ENCODE data around the gene TMEM218. TPM values are rescaled to one million over a fixed set of nuclear protein-coding genes. Genes with fewer than 3 reads are reported as not detected.

The TMEM218 gene
- total RNA-seq, 4 donors from 2014 or later = 2.6 to 18.2 (median 10.6) TPM

DNA sequence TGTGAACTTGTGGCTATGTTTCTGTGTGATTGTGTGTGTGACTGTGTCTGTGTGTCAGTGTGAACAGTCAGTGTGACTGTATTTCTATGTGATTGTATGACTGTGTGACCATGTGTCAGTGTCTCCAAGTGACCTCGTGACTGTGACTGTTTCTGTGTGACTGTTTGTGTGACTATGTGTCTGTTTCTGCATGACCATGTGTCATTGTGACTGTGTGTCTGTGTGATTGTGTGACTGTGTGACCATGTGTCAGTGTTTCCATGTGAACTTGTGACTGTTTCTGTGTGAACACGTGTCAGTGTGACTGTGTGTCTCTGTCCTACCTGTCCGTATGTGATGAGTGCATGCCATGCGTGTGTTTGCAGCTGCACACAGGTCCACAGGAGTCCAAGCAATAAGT is 44.3 kb upstream of the TMEM218 start:
- TF ChIP-seq POLR2AphosphoS5 (IDR thresholded peaks at IDR 0.05) (no peak), EP300 (IDR thresholded peaks at IDR 0.05; ENCODE audit: low read depth) (no peak)
- no peaks in the 10 kb centered on the region for H3K9me3 ChIP-seq
- in situ Hi-C loops (cut with MboI; ENCODE audit: low pct_ligation_motif_present in 1 of 4, low pct_unique_long_range_greater_than_20kb in 1 of 4, low sequenced_read_pairs in 3 of 4) = loop anchor here in 2 of 4 donors (25.0 kb wide), 1 partner anchor 182 kb away; no protein-coding TSS in a partner anchor
- peaks cover 4% of the 10 kb centered on the region for H3K27me3 ChIP-seq
- no peak for DNase-seq
- H3K36me3 ChIP-seq = no peaks in the 10 kb centered on the region
- no peak overlapping the region for H3K4me3 ChIP-seq
- intact Hi-C loops (cut with DNase I; ENCODE audit: low total_unique reads) = no loop called here
- 50 to 80% methylated on average over 2 to 4 of the region's 4 CpGs for WGBS, 2 donors (ENCODE audit: low coverage in 1 of 2)
- H3K27ac ChIP-seq = no peak overlapping the region
- no peaks in the 10 kb centered on the region for H3K4me1 ChIP-seq

DNA sequence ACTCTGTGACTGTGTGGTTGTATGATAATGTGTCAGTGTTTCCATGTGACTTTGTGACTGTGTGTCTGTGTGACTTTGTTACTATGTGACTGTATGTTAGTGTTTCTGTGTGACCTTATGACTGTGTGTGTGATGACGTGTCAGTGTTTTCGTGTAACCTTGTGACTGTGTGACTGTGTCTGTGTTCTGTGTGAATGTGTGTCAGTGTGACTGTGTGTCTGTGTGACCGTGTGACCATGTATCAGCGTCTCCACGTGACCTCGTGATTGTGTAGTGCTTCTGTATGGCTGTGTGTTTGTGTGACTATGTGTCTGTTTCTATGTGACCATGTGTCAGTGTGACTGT is 43.6 kb upstream of the TMEM218 start:
- in situ Hi-C loops (cut with MboI; ENCODE audit: low pct_ligation_motif_present in 1 of 4, low pct_unique_long_range_greater_than_20kb in 1 of 4, low sequenced_read_pairs in 3 of 4) (loop anchor here in 2 of 4 donors (25.0 kb wide), 1 partner anchor 182 kb away; no protein-coding TSS in a partner anchor), intact Hi-C loops (cut with DNase I; ENCODE audit: low total_unique reads) (no loop called here)
- no peaks in the 10 kb centered on the region for H3K36me3 ChIP-seq
- H3K4me3 ChIP-seq = no peak overlapping the region
- H3K27ac ChIP-seq = no peak overlapping the region
- no peak for TF ChIP-seq EP300 (IDR thresholded peaks at IDR 0.05; ENCODE audit: low read depth)
- no peak for TF ChIP-seq POLR2AphosphoS5 (IDR thresholded peaks at IDR 0.05)
- no peak for TF ChIP-seq POLR2A (IDR thresholded peaks at IDR 0.05)
- TF ChIP-seq, protein P1, sequence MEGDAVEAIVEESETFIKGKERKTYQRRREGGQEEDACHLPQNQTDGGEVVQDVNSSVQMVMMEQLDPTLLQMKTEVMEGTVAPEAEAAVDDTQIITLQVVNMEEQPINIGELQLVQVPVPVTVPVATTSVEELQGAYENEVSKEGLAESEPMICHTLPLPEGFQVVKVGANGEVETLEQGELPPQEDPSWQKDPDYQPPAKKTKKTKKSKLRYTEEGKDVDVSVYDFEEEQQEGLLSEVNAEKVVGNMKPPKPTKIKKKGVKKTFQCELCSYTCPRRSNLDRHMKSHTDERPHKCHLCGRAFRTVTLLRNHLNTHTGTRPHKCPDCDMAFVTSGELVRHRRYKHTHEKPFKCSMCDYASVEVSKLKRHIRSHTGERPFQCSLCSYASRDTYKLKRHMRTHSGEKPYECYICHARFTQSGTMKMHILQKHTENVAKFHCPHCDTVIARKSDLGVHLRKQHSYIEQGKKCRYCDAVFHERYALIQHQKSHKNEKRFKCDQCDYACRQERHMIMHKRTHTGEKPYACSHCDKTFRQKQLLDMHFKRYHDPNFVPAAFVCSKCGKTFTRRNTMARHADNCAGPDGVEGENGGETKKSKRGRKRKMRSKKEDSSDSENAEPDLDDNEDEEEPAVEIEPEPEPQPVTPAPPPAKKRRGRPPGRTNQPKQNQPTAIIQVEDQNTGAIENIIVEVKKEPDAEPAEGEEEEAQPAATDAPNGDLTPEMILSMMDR (IDR thresholded peaks at IDR 0.05) = no peak
- H3K9me3 ChIP-seq = no peaks in the 10 kb centered on the region
- no peaks in the 10 kb centered on the region for H3K4me1 ChIP-seq
- H3K27me3 ChIP-seq = peaks cover 4% of the 10 kb centered on the region
- no peak for DNase-seq
- 83 to 93% methylated on average over 5 to 6 of the region's 6 CpGs for WGBS, 2 donors (ENCODE audit: low coverage in 1 of 2)

DNA sequence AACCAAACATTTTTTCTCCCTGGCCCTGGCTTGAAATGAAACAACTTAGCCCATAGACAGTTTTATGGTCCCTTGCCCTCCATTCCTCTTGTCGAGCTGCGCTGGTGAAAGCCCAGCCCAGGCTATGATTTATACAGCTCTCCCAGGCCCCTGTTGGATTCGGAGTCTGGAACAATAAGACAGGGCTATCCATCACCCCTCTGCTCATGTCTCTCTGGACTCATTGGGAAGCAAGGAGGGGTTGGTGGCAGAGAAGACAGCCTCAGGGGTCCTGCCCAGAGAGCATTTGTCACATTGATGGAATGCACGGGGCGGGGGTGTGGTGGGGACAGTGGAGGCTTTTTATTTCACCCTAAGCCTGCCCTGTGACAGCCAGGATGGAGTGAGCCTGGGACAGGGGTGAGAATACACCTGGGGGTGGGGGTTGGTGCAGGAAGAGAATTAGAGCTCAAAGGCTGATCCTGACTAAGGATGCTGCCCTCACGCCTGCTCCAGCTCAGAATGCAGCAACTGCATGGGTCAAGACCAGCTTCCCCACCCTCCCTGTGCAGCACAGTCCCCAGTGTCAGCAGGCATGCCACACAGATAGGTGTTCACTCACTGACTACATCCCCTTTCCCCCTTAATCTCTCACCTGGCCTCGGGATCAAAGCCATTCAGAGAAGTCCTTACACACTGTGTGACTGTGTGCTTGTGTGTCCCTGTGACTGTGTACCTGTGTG is 43.1 kb upstream of the TMEM218 start:
- 35 to 40% methylated on average over 2 to 7 of the region's 7 CpGs for WGBS, 2 donors (ENCODE audit: low coverage in 1 of 2)
- H3K4me3 ChIP-seq = no peak overlapping the region
- TF ChIP-seq EP300 (IDR thresholded peaks at IDR 0.05; ENCODE audit: low read depth) (no peak), POLR2AphosphoS5 (IDR thresholded peaks at IDR 0.05) (no peak), POLR2A (IDR thresholded peaks at IDR 0.05) (no peak)
- TF ChIP-seq, protein P1 (IDR thresholded peaks at IDR 0.05) = no peak
- no peaks in the 10 kb centered on the region for H3K4me1 ChIP-seq
- H3K27ac ChIP-seq = no peak overlapping the region
- intact Hi-C loops (cut with DNase I; ENCODE audit: low total_unique reads) = no loop called here
- in situ Hi-C loops (cut with MboI; ENCODE audit: low pct_ligation_motif_present in 1 of 4, low pct_unique_long_range_greater_than_20kb in 1 of 4, low sequenced_read_pairs in 3 of 4) = loop anchor here in 2 of 4 donors (25.0 kb wide), 1 partner anchor 183 kb away; no protein-coding TSS in a partner anchor
- no peak for DNase-seq
- H3K36me3 ChIP-seq = no peaks in the 10 kb centered on the region
- H3K9me3 ChIP-seq = no peaks in the 10 kb centered on the region
- peaks cover 4% of the 10 kb centered on the region for H3K27me3 ChIP-seq

DNA sequence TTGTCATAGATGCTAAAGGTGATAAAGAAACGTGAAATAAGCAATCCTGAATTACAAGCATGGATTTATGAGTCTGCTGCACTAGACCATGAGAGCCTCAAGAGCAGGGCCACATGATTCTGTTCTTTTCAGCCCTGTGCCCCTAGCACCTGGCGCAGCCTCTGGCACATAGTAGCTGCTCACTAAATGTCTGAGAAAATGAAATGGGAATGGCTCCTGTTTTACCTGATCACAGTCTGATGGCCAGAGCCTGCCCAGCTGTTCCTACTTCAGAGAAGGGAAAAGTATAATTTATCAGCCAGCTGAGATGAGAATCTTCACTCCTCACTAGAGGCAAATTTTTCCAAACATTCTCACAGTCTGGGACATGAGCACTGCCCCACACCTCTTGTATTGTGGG is 42.4 kb upstream of the TMEM218 start:
- intact Hi-C loops (cut with DNase I; ENCODE audit: low total_unique reads) = no loop called here
- Histone ChIP-seq H3K4me1 (no peaks in the 10 kb centered on the region), H3K4me3 (no peak overlapping the region), H3K27ac (no peak overlapping the region), H3K27me3 (peaks cover 4% of the 10 kb centered on the region), H3K36me3 (no peaks in the 10 kb centered on the region), H3K9me3 (no peaks in the 10 kb centered on the region)
- no peak for DNase-seq
- WGBS, 2 donors (ENCODE audit: low coverage in 1 of 2) = 0 to 58% methylated on average over 1 to 2 of the region's 2 CpGs
- TF ChIP-seq, protein P1 (IDR thresholded peaks at IDR 0.05) = no peak
- no peak for TF ChIP-seq POLR2AphosphoS5 (IDR thresholded peaks at IDR 0.05)
- no peak for TF ChIP-seq POLR2A (IDR thresholded peaks at IDR 0.05)
- no peak for TF ChIP-seq EP300 (IDR thresholded peaks at IDR 0.05; ENCODE audit: low read depth)
- in situ Hi-C loops (cut with MboI; ENCODE audit: low pct_ligation_motif_present in 1 of 4, low pct_unique_long_range_greater_than_20kb in 1 of 4, low sequenced_read_pairs in 3 of 4) = loop anchor here in 2 of 4 donors (25.0 kb wide), 1 partner anchor 183 kb away; no protein-coding TSS in a partner anchor

Data from transverse colon (tissue), 4 donors.